Cardiac muscle cell (in vitro differentiated cells and primary cell): ENCODE results near the gene KRTAP15-1. TPM values are rescaled to one million over a fixed set of nuclear protein-coding genes. Genes with fewer than 3 reads are reported as not detected.

Experiments used
- DNase-seq, 2 donors: peaks; one replicate each; pipeline versions ENCODE4 v3.0.0 to v3.0.0-alpha.2; 2010 to 2017; ENCODE audit warnings: low read depth in 1 of 2, low spot score in 1 of 2
- H3K27ac ChIP-seq: fragments of 200-600 bp; sonication (generic); 2 replicates; pipeline ENCODE4 v1.5.1; 2016
- H3K27me3 ChIP-seq: fragments of 200-600 bp; sonication (generic); 2 replicates; pipeline ENCODE4 v1.6.0; 2016; ENCODE audit warnings: control low read depth
- H3K36me3 ChIP-seq: fragments of 200-600 bp; sonication (generic); 2 replicates; pipeline ENCODE4 v1.5.1; 2016; ENCODE audit warnings: control low read depth
- H3K4me1 ChIP-seq: fragments of 200-600 bp; sonication (generic); 2 replicates; pipeline ENCODE4 v1.8.1; 2017; ENCODE audit warnings: low read depth, mild to moderate bottlenecking, mixed run types
- H3K4me3 ChIP-seq: fragments of 200-600 bp; sonication (generic); 2 replicates; pipeline ENCODE4 v1.5.1; 2016; ENCODE audit warnings: mild to moderate bottlenecking
- H3K9me3 ChIP-seq: fragments of 200-600 bp; sonication (generic); 2 replicates; pipeline ENCODE4 v1.5.1; 2017; ENCODE audit warnings: low read depth, mild to moderate bottlenecking, control low read depth
- CTCF ChIP-seq: IDR thresholded peaks from 2 replicates; pipeline ENCODE4 v1.5.1; 2012; ENCODE audit warnings: low read depth, mild to moderate bottlenecking, low read length
- polyA plus RNA-seq: library from polyadenylated mRNA; unstranded; fragments of >200 nt; fragmentation: Nextera tagmentation; extraction: Ambion mirVana; gene quantifications from 2 replicates; pipeline ENCODE4 v1.2.1, GENCODE V29; 2016
- total RNA-seq: library from RNA; depleted of rRNA; stranded (reverse); fragments of >200 nt; gene quantifications from 2 replicates; pipeline ENCODE4 v1.2.3, GENCODE V29; 2016

Gene KRTAP15-1
- total and polyA plus RNA-seq, 2 experiments from 2014 or later, result not detected

DNA sequence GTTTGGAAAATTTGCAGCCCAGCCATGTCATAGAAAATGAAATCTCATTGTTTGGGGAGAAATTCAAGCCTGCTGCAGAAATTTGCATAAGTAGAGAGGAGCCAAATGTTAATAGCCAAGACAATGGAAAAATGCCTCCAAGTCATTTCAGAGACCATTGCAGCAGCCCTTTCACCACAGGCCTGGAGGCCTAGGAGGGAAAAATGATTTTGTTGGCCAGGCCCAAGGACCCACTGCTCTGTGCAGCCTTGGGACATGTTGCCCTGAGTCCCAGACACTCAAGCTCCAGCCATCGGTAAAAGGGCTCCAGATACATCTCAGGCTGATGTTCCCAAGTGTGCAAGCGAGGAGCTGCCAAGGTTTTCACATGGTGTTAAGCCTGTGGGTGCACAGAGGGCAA is 46.1 kb downstream of the KRTAP15-1 start:
- DNase-seq, result no peak
- H3K27me3 ChIP-seq, result no peaks in the 10 kb centered on the region
- no peaks in the 10 kb centered on the region for H3K9me3 ChIP-seq
- H3K27ac ChIP-seq, result no peak overlapping the region
- H3K4me1 ChIP-seq, result peaks cover 7% of the 10 kb centered on the region
- no peak for TF ChIP-seq CTCF
- H3K4me3 ChIP-seq, result no peak overlapping the region
- H3K36me3 ChIP-seq, result no peaks in the 10 kb centered on the region

- Histone ChIP-seq H3K27ac (no peak within 1 kb of the TSS), H3K27me3 (no peaks in the 10 kb centered on the region), H3K4me3 (no peak within 1 kb of the TSS), H3K9me3 (no peaks in the 10 kb centered on the region), H3K4me1 (peaks cover 3% of the 10 kb centered on the region), H3K36me3 (no peaks in the 10 kb centered on the region)
- TF ChIP-seq CTCF, result no peak
- DNase-seq, result no peak
Measured at GRCh38 chr21:30487336-30487735, 47.3 kb downstream of the KRTAP15-1 start, which contains the start of gene KRTAP19-2. KRTAP19-2 (minus strand) TSS chr21:30487436; CDS start chr21:30487348, 88 bp downstream.

Other genes with a start within 250 kb of the KRTAP15-1 start
- gene CLDN8, start 224.2 kb upstream of the KRTAP15-1 start, total RNA-seq, result not detected in 2 replicates
- gene CLDN8, start 224.2 kb upstream of the KRTAP15-1 start, polyA plus RNA-seq, result not detected in 2 replicates
- gene KRTAP24-1, start 157.3 kb upstream of the KRTAP15-1 start, total RNA-seq, result not detected in 2 replicates
- gene KRTAP24-1, start 157.3 kb upstream of the KRTAP15-1 start, polyA plus RNA-seq, result not detected in 2 replicates
- gene KRTAP25-1, start 150.8 kb upstream of the KRTAP15-1 start, total RNA-seq, result not detected in 2 replicates
- gene KRTAP25-1, start 150.8 kb upstream of the KRTAP15-1 start, polyA plus RNA-seq, result not detected in 2 replicates
- not detected in 2 replicates for gene KRTAP26-1, start 120.0 kb upstream of the KRTAP15-1 start, total RNA-seq
- gene KRTAP26-1, start 120.0 kb upstream of the KRTAP15-1 start, polyA plus RNA-seq, result not detected in 2 replicates
- gene KRTAP27-1, start 102.6 kb upstream of the KRTAP15-1 start, total RNA-seq, result not detected in 2 replicates
- not detected in 2 replicates for gene KRTAP27-1, start 102.6 kb upstream of the KRTAP15-1 start, polyA plus RNA-seq
- not detected in 2 replicates for gene KRTAP23-1, start 91.7 kb upstream of the KRTAP15-1 start, total RNA-seq
- gene KRTAP23-1, start 91.7 kb upstream of the KRTAP15-1 start, polyA plus RNA-seq, result not detected in 2 replicates
- gene KRTAP13-2, start 68.0 kb upstream of the KRTAP15-1 start, total RNA-seq, result not detected in 2 replicates
- not detected in 2 replicates for gene KRTAP13-2, start 68.0 kb upstream of the KRTAP15-1 start, polyA plus RNA-seq
- not detected in 2 replicates for gene KRTAP13-1, start 44.2 kb upstream of the KRTAP15-1 start, total RNA-seq
- gene KRTAP13-1, start 44.2 kb upstream of the KRTAP15-1 start, polyA plus RNA-seq, result not detected in 2 replicates
- gene KRTAP13-3, start 14.3 kb upstream of the KRTAP15-1 start, total RNA-seq, result not detected in 2 replicates
- not detected in 2 replicates for gene KRTAP13-3, start 14.3 kb upstream of the KRTAP15-1 start, polyA plus RNA-seq
- gene KRTAP13-4, start 10.1 kb upstream of the KRTAP15-1 start, total RNA-seq, result not detected in 2 replicates
- gene KRTAP13-4, start 10.1 kb upstream of the KRTAP15-1 start, polyA plus RNA-seq, result not detected in 2 replicates
- gene KRTAP19-1, start 40.1 kb downstream of the KRTAP15-1 start, total RNA-seq, result not detected in 2 replicates
- gene KRTAP19-1, start 40.1 kb downstream of the KRTAP15-1 start, polyA plus RNA-seq, result not detected in 2 replicates
- gene KRTAP19-2, start 47.2 kb downstream of the KRTAP15-1 start, total RNA-seq, result not detected in 2 replicates
- gene KRTAP19-2, start 47.2 kb downstream of the KRTAP15-1 start, polyA plus RNA-seq, result not detected in 2 replicates
- not detected in 2 replicates for gene KRTAP19-3, start 51.7 kb downstream of the KRTAP15-1 start, total RNA-seq
- gene KRTAP19-3, start 51.7 kb downstream of the KRTAP15-1 start, polyA plus RNA-seq, result not detected in 2 replicates
- gene KRTAP19-4, start 56.9 kb downstream of the KRTAP15-1 start, total RNA-seq, result not detected in 2 replicates
- gene KRTAP19-4, start 56.9 kb downstream of the KRTAP15-1 start, polyA plus RNA-seq, result not detected in 2 replicates
- not detected in 2 replicates for gene KRTAP19-5, start 61.9 kb downstream of the KRTAP15-1 start, total RNA-seq
- gene KRTAP19-5, start 61.9 kb downstream of the KRTAP15-1 start, polyA plus RNA-seq, result not detected in 2 replicates
- gene KRTAP19-6, start 101.6 kb downstream of the KRTAP15-1 start, total RNA-seq, result not detected in 2 replicates
- not detected in 2 replicates for gene KRTAP19-6, start 101.6 kb downstream of the KRTAP15-1 start, polyA plus RNA-seq
- gene KRTAP19-7, start 121.0 kb downstream of the KRTAP15-1 start, total RNA-seq, result not detected in 2 replicates
- not detected in 2 replicates for gene KRTAP19-7, start 121.0 kb downstream of the KRTAP15-1 start, polyA plus RNA-seq
- not detected in 2 replicates for gene KRTAP22-2, start 150.1 kb downstream of the KRTAP15-1 start, total RNA-seq
- not detected in 2 replicates for gene KRTAP22-2, start 150.1 kb downstream of the KRTAP15-1 start, polyA plus RNA-seq
- not detected in 2 replicates for gene KRTAP6-3, start 152.2 kb downstream of the KRTAP15-1 start, total RNA-seq
- gene KRTAP6-3, start 152.2 kb downstream of the KRTAP15-1 start, polyA plus RNA-seq, result not detected in 2 replicates
- gene KRTAP6-2, start 158.6 kb downstream of the KRTAP15-1 start, total RNA-seq, result not detected in 2 replicates
- gene KRTAP6-2, start 158.6 kb downstream of the KRTAP15-1 start, polyA plus RNA-seq, result not detected in 2 replicates
- gene KRTAP22-1, start 160.8 kb downstream of the KRTAP15-1 start, total RNA-seq, result not detected in 2 replicates
- gene KRTAP22-1, start 160.8 kb downstream of the KRTAP15-1 start, polyA plus RNA-seq, result not detected in 2 replicates
- gene KRTAP6-1, start 173.7 kb downstream of the KRTAP15-1 start, total RNA-seq, result not detected in 2 replicates
- gene KRTAP6-1, start 173.7 kb downstream of the KRTAP15-1 start, polyA plus RNA-seq, result not detected in 2 replicates
- not detected in 2 replicates for gene KRTAP20-1, start 176.2 kb downstream of the KRTAP15-1 start, total RNA-seq
- not detected in 2 replicates for gene KRTAP20-1, start 176.2 kb downstream of the KRTAP15-1 start, polyA plus RNA-seq
- not detected in 2 replicates for gene KRTAP20-4, start 180.4 kb downstream of the KRTAP15-1 start, total RNA-seq
- not detected in 2 replicates for gene KRTAP20-4, start 180.4 kb downstream of the KRTAP15-1 start, polyA plus RNA-seq
- not detected in 2 replicates for gene KRTAP20-2, start 194.9 kb downstream of the KRTAP15-1 start, total RNA-seq
- gene KRTAP20-2, start 194.9 kb downstream of the KRTAP15-1 start, polyA plus RNA-seq, result not detected in 2 replicates
- not detected in 2 replicates for gene KRTAP20-3, start 202.6 kb downstream of the KRTAP15-1 start, total RNA-seq
- not detected in 2 replicates for gene KRTAP20-3, start 202.6 kb downstream of the KRTAP15-1 start, polyA plus RNA-seq